ENCODE measurements around the gene SHC3.

GRCh38 chr9:89015336-89015735 lies 163.3 kb downstream of the SHC3 start:
- no peak for TF ChIP-seq CTCF (conservative IDR thresholded peaks at IDR 0.05 in 1 of 2, IDR thresholded peaks at IDR 0.05 in 1 of 2; ENCODE audit: extremely low read depth in 1 of 2, insufficient read depth in 1 of 2, low read depth in 1 of 2, low read length in 2 of 2)
- TF ChIP-seq EZH2 (IDR thresholded peaks at IDR 0.05; ENCODE audit: borderline replicate concordance, low read length): no peak

All from mammary epithelial cell (primary cell).